ENCODE measurements around the gene ELF5. TPM values are rescaled to one million over a fixed set of nuclear protein-coding genes. Genes with fewer than 3 reads are reported as not detected.

Gene ELF5
- total RNA-seq, 4 donors from 2014 or later = not detected

- WGBS, 2 donors = 59 to 73% methylated on average over 9 to 12 of the region's 12 CpGs
Measured at GRCh38 chr11:34524696-34525095, 11.1 kb upstream of the ELF5 start.

GRCh38 chr11:34523053-34523452 is 9.5 kb upstream of the ELF5 start:
- Histone ChIP-seq H3K4me1 (no peaks in the 10 kb centered on the region), H3K9me3 (no peaks in the 10 kb centered on the region), H3K4me3 (no peak overlapping the region), H3K27me3 (no peaks in the 10 kb centered on the region), H3K27ac (no peak overlapping the region), H3K36me3 (no peaks in the 10 kb centered on the region)
- WGBS, 2 donors = 68 to 69% methylated on average over 3 of the region's 3 CpGs
- TF ChIP-seq CTCF (IDR thresholded peaks at IDR 0.05) (no peak), POLR2A (IDR thresholded peaks at IDR 0.05) (no peak), EP300 (IDR thresholded peaks at IDR 0.05) (no peak)
- DNase-seq (ENCODE audit: low spot score in 2 of 2) = no peak

More at GRCh38 chr11:34524696-34525095, 11.1 kb upstream of the ELF5 start:
- no peaks in the 10 kb centered on the region for H3K27me3 ChIP-seq
- H3K4me3 ChIP-seq = no peak overlapping the region
- no peak overlapping the region for H3K27ac ChIP-seq
- no peaks in the 10 kb centered on the region for H3K4me1 ChIP-seq
- no peaks in the 10 kb centered on the region for H3K36me3 ChIP-seq
- DNase-seq (ENCODE audit: low spot score in 2 of 2) = no peak
- TF ChIP-seq CTCF (IDR thresholded peaks at IDR 0.05) (no peak), EP300 (IDR thresholded peaks at IDR 0.05) (no peak), POLR2A (IDR thresholded peaks at IDR 0.05) (no peak)
- no peaks in the 10 kb centered on the region for H3K9me3 ChIP-seq

GRCh38 chr11:34522188-34522587 is 8.6 kb upstream of the ELF5 start:
- WGBS, 2 donors = 80 to 100% methylated on average over 2 of the region's 2 CpGs
- no peak overlapping the region for H3K27ac ChIP-seq
- no peaks in the 10 kb centered on the region for H3K4me1 ChIP-seq
- no peaks in the 10 kb centered on the region for H3K9me3 ChIP-seq
- TF ChIP-seq CTCF (IDR thresholded peaks at IDR 0.05) (no peak), POLR2A (IDR thresholded peaks at IDR 0.05) (no peak), EP300 (IDR thresholded peaks at IDR 0.05) (no peak)
- no peaks in the 10 kb centered on the region for H3K36me3 ChIP-seq
- DNase-seq (ENCODE audit: low spot score in 2 of 2) = no peak
- no peak overlapping the region for H3K4me3 ChIP-seq
- H3K27me3 ChIP-seq = no peaks in the 10 kb centered on the region

- H3K4me1 ChIP-seq = no peaks in the 10 kb centered on the region
- H3K27ac ChIP-seq = no peak overlapping the region
- H3K27me3 ChIP-seq = no peaks in the 10 kb centered on the region
- TF ChIP-seq CTCF (IDR thresholded peaks at IDR 0.05) (no peak), EP300 (IDR thresholded peaks at IDR 0.05) (no peak), POLR2A (IDR thresholded peaks at IDR 0.05) (no peak)
- no peaks in the 10 kb centered on the region for H3K9me3 ChIP-seq
- DNase-seq (ENCODE audit: low spot score in 2 of 2) = no peak
- no peak overlapping the region for H3K4me3 ChIP-seq
- H3K36me3 ChIP-seq = no peaks in the 10 kb centered on the region
Measured at GRCh38 chr11:34521265-34521664, 7.7 kb upstream of the ELF5 start.

GRCh38 chr11:34519595-34520235 is 6.1 kb upstream of the ELF5 start:
- no peak for TF ChIP-seq POLR2A (IDR thresholded peaks at IDR 0.05)
- no peak for TF ChIP-seq EP300 (IDR thresholded peaks at IDR 0.05)
- TF ChIP-seq CTCF (IDR thresholded peaks at IDR 0.05) = no peak
- H3K36me3 ChIP-seq = no peaks in the 10 kb centered on the region
- no peaks in the 10 kb centered on the region for H3K9me3 ChIP-seq
- H3K4me3 ChIP-seq = no peak overlapping the region
- no peaks in the 10 kb centered on the region for H3K4me1 ChIP-seq
- H3K27ac ChIP-seq = no peak overlapping the region
- no peaks in the 10 kb centered on the region for H3K27me3 ChIP-seq
- 86 to 89% methylated on average over 2 of the region's 2 CpGs for WGBS, 2 donors
- no peak for DNase-seq (ENCODE audit: low spot score in 2 of 2)
